ENCODE data around the gene TIGD1.
A peak's percentile ranks its signal among the peaks of the same experiment; 100 is the strongest.
"Not testable (repeated sequence)": the region's sequence is repeated elsewhere in the genome, so short reads cannot be mapped to it uniquely, and the experiment has no call there.

TIGD1 gene

GRCh38 chr2:232550354-232551249, at the start of gene TIGD1, which contains the start of gene EIF4E2:
TSS of gene TIGD1 (minus strand) at chr2:232550557. CDS start at chr2:232549882, 675 bp downstream.
TSS of gene EIF4E2 (plus strand) at chr2:232550689. CDS start at chr2:232550725, 36 bp downstream.
- peak; percentile 92 for DNase-seq

GRCh38 chr2:232598293-232598692, 47.9 kb upstream of the TIGD1 start:
- DNase-seq, result no peak

GRCh38 chr2:232597362-232598079, 47.2 kb upstream of the TIGD1 start:
- DNase-seq, result no peak

GRCh38 chr2:232593982-232594381, 43.6 kb upstream of the TIGD1 start:
- no peak for DNase-seq

GRCh38 chr2:232592772-232593395, 42.5 kb upstream of the TIGD1 start:
- no peak for DNase-seq

- no peak for DNase-seq
These were observed 38.6 kb upstream of the TIGD1 start for GRCh38 chr2:232588680-232589585.

- no peak for DNase-seq
These were observed 37.7 kb upstream of the TIGD1 start for GRCh38 chr2:232588031-232588430.

- DNase-seq, result no peak
These were observed 37.2 kb upstream of the TIGD1 start for GRCh38 chr2:232587512-232587911.

- DNase-seq, result no peak
These were observed 36.7 kb upstream of the TIGD1 start for GRCh38 chr2:232586943-232587505.

- no peak for DNase-seq
These were observed 33.9 kb upstream of the TIGD1 start for GRCh38 chr2:232584238-232584637.

GRCh38 chr2:232581725-232582124, 31.4 kb upstream of the TIGD1 start:
- no peak for DNase-seq

GRCh38 chr2:232580648-232580981, 30.3 kb upstream of the TIGD1 start:
- no peak for DNase-seq

GRCh38 chr2:232578626-232579025, 28.3 kb upstream of the TIGD1 start:
- DNase-seq, result no peak

- no peak for DNase-seq
These were observed 27.5 kb upstream of the TIGD1 start for GRCh38 chr2:232577841-232578240.

GRCh38 chr2:232576995-232577394, 26.6 kb upstream of the TIGD1 start:
- DNase-seq, result no peak

- DNase-seq, result no peak
These were observed 25.0 kb upstream of the TIGD1 start for GRCh38 chr2:232575404-232575746.

GRCh38 chr2:232574674-232575403, 24.5 kb upstream of the TIGD1 start:
- no peak for DNase-seq

- DNase-seq, result no peak
These were observed 23.5 kb upstream of the TIGD1 start for GRCh38 chr2:232573771-232574435.

- no peak for DNase-seq
These were observed 22.7 kb upstream of the TIGD1 start for GRCh38 chr2:232573042-232573441.

- DNase-seq, result no peak
These were observed 20.7 kb upstream of the TIGD1 start for GRCh38 chr2:232571026-232571474.

GRCh38 chr2:232570481-232570880, 20.1 kb upstream of the TIGD1 start:
- not testable (repeated sequence) for DNase-seq
